Activated CD4-positive, alpha-beta T cell treated with anti-CD3 and anti-CD28 coated beads for 48 hours (primary cell): ENCODE data around the gene DENND1B.
"Not testable (repeated sequence)": the region's sequence is repeated elsewhere in the genome, so short reads cannot be mapped to it uniquely, and the experiment has no call there.

Experiments
- DNase-seq: peaks from one replicate; pipeline ENCODE4 v3.0.0-alpha.2; 2020

Gene DENND1B

DNA sequence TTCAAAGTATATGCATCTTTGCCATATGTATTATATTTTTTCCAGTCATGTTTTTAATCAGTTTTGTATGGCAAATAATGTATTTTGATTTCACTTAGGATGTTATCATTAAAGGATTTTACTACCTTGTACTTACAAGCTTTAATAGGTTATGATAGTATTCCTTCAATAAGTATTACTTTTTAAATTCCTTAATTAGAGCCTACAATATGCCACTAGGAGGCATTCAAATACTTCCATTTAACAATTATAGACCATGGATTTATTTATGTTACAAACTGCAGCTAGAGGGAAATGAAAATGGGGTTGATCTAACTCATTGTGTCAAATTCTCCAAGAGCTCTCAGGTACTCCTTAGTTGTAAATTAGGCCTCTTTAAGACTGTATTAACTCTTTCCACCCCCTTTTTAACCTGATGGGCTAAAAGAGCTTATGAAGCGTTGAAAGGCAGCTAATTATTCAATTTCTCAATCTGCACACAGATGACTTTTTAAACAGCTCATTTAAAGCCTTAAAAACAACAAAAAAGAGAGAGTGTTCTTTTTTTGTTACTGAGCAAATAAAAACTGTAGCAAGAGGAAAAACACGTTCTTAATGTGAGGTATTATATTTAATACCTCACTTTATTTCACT lies 156.2 kb downstream of the DENND1B start:
- no peak for DNase-seq

DNA sequence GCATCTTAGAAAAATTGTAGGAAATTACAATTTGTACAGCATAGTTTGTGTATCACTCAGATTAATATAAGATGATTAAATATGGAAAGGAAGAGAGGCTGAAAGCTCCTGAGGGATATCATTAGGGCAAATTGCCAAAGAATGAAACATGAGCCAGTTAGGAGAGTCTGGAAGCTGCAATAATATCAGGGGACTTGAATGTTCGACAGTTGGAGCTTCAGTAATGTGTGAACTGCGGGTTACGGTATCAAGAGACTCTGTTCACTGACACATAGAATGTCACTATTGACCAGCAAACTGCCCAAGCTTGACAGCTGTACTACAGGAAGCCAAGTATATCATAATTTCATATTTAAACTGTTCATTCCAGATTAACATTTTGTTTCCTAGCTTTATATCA lies 157.2 kb downstream of the DENND1B start:
- DNase-seq, result no peak

DNA sequence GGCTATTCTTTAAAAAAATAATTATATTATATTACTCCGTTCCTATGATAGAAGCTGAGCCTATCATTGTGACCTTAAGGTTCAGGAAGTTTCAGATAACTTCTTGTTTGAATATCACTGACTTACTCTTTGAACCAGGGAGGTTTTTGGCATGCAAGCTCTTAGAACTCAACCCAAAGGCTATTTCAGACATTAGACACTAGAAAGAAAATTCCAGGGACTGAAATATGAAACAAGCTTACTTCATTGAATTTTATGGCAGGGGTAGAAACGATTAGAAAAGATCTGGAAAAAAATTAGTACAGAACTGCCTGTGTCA lies 159.6 kb downstream of the DENND1B start:
- no peak for DNase-seq

DNA sequence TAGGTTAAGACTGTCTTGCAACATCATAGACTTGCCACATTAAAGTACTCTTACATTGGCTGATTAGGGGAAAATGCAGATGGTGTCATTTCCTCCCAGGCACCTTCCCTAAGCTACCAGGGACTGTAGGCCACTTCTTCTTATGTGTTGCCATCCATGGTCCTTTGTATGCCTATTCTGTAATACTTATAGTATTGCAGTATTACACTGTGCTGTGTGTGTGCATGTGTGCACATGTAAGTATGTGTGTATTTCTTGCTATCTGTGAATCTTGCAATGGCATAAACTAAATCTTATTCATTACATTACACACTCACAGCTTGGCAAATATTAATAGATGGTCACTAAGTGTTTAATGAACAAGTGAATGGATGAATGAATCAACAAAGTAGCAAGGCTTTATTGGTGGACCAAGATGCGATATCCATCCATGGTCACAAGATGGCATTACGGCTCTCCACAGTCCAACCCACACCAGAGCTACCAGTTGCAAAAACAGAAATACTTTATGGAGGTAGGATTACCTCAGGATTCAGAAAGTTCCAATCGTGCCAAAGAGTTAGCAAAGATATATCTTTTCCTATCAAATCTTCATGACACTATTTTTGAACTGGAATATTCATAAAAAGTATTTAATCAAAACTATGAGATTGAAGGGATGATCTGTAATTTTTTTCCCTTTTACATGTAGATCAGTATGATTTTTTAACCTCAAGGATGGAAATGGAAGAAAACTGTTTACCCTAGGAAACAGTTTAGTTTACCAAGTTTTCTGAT lies 160.2 kb downstream of the DENND1B start:
- peak; percentile 26 for DNase-seq

DNA sequence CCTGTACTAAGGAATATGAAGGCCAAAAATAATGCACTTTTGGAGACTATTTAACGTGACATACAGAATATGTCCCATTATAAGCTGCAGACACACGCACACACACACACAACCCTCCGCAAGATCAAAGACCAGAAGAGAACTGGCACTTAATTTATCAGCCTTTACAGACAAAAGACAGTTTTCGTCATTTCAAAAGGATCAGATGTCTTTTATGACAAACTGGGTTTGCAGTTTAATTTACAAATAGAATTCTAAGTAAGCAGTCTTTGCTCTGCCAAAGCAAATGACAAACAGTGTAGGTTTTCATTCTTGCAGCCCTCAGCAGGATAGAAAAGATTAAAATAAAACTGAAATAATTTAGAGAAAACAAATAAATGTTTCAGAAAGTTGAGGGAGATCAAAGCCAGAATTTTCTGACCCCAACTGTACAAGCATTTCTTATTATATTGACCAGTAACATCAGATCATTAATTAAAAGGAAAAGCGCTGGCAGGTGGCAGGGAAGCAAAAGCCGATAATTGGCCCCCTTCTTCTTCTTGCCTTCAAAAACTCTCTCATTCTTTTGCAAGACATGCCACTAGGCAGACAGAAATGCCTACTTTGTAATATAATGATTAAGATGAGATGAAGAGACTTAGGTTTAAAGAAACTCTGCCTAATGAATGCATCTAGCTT lies 169.0 kb downstream of the DENND1B start:
- DNase-seq, result no peak

DNA sequence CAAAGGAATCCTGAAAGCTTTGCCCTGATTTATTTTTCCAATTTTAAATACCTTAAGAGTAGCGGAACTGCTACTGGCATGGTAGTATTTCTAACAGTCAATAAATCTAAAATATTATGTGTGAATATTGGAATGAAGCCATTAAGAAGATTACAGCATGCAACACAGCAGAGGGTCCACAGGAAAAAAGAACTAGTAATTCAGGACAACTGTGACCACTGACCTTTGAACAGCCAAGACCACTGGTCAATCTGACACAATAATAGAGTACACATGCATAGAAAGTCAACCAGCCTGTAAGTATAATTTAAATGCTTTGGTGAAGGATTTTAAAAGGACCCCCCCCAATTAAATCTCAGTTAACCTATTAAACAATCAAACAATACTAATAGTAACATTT lies 171.0 kb downstream of the DENND1B start:
- no peak for DNase-seq

DNA sequence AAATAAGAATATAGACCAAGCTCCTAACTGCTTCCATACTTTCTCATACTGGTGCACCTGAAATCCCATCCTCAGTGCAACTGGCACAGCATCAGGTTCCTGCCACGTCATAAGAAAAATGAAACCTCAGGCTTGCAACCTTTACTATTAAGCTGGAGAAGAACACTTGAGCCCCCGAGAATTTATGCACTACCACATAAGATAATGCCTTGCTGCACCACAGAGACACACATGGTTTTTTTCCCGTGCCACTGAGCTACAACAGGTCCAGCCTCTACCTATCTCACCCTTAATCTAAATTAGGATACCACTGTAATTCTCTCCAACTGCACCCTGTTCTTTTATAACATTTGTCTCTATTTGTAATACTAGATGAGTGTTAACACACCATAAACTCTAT lies 174.5 kb downstream of the DENND1B start:
- no peak for DNase-seq

DNA sequence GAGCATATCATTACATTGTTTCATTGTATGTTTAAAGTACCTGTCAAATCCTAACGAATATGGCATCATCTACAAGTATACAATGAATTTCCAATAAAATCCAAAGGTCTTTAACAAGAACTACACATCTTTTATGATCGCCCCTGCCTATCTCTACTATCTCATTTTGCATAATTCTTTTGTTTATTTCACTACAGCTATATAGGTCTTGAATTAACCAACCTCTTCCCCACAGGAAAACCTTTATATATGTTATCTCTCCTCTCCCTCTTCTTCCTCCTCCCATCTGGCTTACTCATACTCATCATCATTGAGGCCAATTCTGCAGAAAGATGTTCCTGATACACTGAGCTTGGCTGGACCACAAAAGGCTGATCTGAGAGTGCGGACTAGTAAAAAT lies 175.5 kb downstream of the DENND1B start:
- no peak for DNase-seq

DNA sequence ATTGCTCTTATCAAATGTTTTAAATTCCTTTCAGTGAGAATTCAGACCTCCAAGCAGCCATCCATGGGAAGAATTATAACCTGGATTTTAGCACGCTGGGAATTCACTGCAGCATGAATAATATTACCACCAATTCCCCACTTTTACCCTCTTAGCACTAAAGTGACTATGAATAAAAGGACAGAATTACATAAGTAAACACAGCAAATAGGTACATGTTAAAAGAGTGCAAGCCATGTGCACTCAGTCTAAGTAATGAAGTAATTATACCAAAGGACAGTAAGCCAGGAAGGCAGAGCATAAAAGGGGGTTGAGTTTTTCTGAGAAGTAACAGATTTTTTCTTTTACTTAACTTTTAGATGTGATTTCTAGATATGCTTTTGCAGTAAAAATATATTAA lies 176.3 kb downstream of the DENND1B start:
- no peak for DNase-seq

DNA sequence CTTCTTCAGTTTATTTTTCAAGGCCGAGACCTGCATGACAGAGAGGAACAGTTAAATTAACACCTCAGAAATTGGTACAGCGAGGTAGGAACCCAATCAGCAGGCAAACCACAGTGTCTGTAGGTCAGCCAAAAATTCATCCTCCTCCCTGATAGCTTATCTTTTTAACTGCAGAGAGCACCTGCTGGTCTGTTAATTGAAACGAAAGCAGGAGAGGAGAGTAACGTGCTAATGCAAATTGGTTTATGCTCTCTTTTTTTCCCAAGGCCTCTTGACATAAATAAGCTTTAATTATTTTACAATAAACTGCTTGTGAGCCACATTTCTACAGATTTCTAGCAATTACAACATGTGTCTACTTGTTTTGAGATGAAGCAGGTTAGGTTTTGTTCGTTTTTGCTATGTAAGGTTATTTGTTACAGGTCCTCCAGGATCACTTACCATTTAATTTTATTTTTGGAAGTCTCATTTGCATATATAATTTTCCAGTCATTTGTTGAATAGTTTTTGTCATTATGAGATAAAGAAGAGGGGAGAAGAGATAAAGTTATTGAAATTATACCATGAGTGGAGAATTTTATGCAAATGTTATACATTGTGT lies 179.9 kb downstream of the DENND1B start:
- DNase-seq, result no peak

DNA sequence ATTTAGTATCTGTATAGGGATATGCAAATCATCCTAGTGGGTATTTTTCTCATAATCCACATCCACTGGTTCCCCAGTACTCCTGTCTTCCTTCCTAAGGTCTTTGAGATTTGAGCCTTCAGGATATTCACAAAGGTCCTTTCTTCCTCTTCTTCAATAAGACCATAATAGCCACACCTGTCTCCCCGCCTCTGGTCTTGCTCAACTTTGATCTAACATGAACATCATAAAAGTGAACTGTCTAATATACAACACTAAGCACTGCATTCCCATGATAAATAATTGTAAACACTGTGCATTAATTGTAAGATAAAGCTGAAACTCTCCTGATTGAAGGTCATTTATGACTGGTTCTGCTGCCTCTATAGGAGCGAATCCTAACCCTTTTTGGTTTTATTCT lies 184.6 kb downstream of the DENND1B start:
- DNase-seq, result no peak

DNA sequence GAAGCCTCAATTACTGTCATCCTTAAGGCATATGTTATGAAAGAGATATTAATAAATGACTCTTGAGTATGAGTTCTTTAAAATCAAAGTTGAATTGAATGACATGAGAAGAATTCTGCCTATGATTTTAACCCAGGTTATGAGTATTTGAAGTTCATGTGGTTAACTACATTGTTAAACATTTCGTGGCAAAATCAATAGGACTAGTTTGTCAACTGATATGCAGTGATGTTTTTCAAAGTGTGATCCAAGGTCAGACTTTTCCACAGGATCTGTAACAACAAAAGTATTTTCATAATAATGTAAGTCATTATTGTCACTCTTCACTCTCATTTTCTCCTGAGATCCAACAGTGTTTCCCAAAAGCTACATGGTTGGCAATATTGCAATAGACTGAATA lies 189.5 kb downstream of the DENND1B start:
- DNase-seq, result no peak

DNA sequence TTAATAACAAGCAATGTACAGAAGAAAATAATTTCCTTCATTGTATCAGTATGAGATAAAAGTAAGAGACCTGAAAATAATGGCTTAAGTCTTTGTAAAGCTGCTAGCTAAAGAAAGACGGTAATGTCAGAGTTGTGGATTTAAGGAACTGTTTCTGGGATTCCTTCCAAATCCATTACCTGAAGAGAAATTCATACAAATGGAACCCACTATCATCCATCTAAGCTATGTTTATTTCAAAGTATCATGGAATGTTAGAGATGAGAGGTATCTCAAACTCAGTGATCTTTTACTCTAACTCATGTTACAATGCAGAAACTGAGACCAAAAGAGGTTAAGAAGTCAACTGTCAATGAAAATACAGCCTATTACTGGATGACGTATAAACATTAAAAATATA lies 197.7 kb downstream of the DENND1B start:
- no peak for DNase-seq

DNA sequence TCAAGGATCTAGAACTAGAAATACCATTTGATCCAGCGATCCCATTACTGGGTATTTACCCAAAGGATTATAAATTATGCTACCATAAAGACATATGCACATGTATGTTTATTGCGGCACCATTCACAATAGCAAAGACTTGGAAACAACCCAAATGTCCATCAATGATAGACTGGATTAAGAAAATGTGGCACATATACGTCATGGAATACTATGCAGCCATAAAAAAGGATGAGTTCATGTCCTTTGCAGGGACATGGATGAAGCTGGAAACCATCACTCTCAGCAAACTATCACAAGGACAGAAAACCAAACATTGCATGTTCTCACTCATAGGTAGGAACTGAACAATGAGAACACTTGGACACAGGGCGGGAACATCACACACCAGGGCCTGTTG lies 199.7 kb downstream of the DENND1B start:
- not testable (repeated sequence) for DNase-seq

DNA sequence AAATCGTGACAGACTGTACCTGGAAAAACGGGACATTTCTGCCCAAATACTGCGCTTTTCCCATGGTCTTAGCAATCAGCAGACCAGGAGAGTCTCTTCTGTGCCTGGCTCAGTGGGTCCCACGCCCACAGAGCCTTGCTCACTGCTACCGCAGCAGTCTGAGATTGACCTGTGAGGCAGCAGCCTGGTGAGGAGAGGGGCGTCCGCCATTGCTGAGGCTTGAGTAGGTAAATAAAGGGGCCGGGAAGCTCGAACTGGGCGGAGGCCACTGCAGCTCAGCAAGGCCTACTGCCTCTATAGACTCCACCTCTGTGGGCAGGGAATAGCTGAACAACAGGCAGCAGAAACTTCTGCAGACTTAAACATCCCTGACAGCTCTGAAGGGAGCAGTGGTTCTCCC lies 203.1 kb downstream of the DENND1B start:
- DNase-seq, result no peak

DNA sequence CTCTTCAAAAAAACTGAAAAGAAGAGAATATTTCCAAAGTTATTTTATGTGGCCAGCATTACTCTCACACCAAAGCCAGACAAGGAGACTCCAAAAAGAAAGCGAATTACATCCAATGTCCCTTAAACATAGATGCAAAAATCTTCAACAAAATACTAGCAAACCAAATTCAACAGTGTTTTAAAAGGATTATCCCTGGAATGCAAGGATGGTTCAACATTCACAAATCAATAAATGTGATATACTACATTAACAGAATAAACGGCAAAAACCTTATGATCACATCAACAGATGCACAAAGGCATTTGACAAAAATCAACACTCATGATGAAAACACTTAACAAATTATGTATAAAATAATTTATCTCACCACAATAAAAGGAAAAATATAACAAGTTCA lies 207.8 kb downstream of the DENND1B start:
- no peak for DNase-seq

DNA sequence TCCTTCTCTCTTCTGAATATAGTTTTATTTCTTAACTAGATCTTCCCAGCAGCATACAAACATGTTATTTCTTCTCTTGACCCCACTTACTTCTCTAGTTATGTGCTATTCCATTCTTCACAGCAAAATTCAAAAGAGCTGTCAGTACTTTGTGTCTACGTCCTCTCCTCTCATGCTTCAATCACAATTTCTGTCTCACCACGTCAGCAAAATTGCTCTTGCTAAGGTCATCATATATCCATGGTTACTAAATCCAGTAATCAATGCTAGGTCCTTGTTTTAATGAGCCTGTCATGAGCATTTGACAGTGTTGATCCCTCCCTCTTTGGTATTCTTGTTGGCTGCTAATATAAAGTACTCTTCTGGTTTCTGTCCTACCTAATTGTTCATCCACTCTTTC lies 214.2 kb downstream of the DENND1B start:
- DNase-seq, result no peak

DNA sequence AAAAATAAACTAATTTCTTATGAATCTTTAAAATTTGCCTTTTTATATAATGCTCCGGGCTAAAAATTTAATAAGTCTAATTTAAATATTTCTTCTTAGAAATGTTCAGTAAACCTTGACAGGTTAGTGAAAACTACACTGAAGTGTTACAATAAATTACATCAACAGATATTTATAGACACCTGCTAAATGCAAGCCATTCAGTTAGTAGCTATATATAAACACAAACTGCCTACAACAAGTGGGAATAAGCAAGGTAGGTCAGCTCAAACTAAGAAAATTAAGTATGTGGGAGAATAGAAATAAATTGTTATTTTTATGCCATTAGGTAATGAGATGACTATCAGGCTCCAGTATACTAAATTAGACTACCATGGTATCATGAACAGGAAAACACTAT lies 215.6 kb downstream of the DENND1B start:
- DNase-seq, result no peak

DNA sequence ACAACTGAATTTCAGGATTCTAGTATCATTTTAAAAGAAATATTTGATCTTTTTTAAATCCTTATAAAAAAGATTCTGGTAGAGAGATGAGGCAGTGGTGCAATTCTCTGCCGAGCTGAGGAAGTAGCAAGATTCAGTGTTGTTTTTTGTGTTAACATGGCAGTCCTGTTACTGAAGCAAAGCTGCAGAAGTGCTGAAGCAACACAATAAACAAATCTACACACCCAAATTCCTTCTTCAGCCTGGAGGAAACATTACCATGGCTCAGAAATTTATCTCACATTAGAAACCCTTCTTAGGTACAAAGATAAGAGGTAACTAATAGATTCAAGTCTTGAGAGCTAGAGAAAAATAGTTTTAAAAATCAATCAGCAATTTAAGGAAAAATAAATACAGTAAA lies 216.0 kb downstream of the DENND1B start:
- DNase-seq, result no peak

DNA sequence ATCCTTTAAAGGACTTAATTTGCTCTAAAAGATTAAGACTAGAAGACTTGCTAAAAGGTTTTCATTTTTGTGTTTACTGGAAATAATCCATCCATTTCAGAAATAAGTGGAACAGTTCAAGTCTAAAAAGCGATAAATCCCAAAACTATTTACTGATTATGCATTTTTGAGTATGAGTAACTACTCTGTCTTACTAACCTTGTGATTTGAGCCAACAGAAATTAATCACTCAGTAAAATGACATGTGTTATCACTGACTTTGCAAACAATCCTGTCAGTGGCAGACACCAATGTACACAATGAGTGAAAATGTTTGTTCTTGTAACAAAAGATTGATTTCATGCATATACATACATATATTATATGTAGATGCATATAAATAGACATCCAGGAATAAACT lies 218.0 kb downstream of the DENND1B start:
- DNase-seq, result no peak

DNA sequence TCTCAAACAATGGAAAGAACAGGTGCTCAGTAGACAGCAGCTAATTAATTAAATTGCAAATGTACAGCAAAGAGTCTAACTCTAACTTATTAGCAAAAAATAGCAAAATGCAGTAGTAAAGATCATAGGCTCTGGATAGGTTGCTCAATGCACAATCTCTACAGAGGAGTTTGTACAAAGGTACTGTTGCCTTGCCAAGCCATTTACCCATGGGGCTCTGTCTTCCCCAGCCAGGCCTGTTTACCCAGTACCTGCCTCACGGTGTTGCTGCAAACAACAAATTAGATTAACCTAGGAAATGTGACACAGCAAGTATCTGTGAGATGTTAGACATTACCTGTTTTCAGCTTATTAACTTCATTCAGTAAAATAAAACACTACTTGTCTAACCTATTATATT lies 222.0 kb downstream of the DENND1B start:
- no peak for DNase-seq

DNA sequence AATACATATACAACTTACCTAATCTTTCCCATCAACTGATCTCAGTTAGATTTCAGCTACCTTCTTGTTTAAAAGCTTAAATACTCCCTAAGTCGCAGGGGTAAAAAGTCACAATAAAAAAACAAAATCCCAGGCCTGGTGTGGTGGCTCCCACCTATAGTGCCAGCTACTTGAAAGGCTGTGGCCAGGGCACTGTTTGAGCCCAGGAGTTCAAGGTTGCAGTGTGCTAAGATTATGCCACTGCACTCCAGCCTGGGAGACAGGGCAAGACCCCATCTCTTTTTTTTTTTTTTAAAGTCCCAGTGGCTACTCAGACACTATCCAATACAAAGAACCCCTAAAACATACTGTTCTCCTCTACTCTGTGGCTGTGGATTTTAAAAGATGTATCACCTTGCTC lies 228.3 kb downstream of the DENND1B start:
- no peak for DNase-seq

DNA sequence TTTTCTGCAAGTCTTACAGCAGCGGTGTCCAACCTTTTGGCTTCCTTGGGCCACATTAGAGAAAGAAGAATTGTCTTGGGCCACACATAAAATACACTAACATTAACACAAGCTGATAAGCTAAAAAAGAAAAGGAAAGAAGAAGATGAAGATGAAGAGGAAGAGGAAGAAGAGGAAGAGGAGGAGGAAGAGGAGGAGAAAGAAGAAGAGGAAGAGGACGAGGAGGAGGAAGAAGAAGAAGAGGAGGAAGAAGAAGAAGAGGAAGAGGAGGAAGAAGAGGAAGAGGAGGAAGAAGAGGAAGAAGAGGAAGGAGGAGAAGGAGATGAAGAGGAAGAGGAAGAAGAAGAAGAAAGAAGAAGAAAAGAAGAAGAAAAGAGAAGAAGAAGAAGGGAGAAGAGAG lies 230.7 kb downstream of the DENND1B start:
- DNase-seq, result no peak

DNA sequence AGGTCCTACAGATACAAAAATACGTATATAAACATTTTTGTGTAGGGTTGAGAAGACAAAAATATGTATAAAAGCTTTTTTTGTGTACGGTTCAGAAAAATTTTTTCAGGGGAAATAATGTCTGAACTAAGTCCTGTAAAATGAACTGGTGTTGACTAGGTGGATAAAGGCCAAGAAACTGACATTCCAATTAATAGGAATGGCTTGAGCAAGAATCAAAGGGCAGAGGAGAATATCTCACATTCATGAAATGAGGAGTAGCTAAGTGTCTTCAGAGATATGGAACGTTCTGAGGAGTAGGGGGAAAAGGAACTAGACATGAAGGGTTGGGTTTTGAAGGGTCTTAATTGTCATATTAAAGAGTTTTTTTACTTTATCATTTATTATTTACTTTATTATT lies 231.2 kb downstream of the DENND1B start:
- DNase-seq, result no peak
